Glomerular visceral epithelial cell (primary cell): ENCODE data around the gene RBM48.
"Not testable (repeated sequence)": the region's sequence is repeated elsewhere in the genome, so short reads cannot be mapped to it uniquely, and the experiment has no call there.

Experiments
- DNase-seq: peaks from one replicate; pipeline ENCODE4 v3.0.0-alpha.2; 2016; ENCODE audit errors: extremely low spot score

RBM48 gene

DNA sequence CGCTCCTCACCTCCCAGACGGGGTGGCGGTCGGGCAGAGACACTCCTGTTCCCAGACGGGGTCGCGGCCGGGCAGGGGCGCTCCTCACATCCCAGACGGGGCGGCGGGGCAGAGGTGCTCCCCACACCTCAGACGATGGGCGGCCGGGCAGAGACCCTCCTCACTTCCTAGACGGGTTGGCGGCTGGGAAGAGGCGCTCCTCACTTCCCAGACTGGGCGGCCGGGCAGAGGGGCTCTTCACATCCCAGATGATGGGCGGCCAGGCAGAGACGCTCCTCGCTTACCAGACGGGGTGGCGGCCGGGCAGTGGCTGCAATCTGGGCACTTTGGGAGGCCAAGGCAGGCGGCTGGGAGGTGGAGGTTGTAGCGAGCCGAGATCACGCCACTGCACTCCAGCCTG, 16.5 kb downstream of the RBM48 start:
- DNase-seq, result not testable (repeated sequence)

DNA sequence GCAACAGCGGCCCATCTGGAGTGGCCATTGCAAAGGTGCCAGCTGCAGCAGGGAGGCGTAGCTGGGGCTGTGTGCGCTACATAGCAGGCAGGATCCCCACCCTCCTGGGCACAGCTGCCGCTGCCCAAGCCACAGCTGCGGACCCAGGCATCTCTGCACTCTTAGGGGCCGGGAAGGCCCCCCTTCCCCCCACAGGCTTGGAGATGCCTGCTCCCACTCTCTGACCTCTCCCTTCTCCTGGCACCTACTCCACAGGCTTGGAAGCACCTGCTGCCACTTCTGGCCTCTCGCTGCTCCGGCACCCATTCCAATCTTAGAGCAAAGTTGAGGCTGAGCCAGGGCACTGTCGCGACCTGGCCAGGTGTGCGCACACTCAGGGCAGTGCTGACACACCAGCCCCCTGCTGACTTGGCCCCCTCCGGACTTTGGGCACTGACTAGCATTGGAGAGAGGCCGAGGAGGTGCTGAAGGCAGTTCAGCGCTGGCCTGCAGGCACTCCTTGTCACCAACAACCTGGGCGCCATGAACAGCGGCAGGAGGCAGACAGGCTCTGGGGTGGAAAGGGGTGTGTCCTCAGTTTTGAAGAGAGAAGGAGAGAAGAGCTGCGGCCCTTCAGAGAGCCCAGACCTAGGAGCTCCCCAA, 18.4 kb downstream of the RBM48 start:
- DNase-seq, result no peak

DNA sequence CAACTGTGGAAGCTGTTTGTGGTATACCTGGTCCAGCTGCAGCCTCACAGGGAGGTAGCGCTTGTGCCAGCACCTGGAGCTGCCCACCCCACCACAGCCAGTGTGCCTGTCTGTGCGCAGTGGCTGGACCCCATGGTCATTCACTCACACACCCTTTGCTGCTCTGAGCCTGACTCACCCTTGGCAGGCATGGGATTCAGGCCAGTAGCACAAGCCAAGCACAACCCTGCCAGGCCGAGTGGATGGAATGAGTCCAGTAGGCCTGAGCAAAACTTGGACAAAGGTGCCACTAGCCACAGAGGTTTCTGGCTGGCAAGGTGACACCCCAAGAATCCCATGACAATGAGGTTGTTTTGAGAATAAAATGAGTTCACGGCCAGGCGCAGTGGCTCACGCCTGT, 19.0 kb downstream of the RBM48 start:
- no peak for DNase-seq

DNA sequence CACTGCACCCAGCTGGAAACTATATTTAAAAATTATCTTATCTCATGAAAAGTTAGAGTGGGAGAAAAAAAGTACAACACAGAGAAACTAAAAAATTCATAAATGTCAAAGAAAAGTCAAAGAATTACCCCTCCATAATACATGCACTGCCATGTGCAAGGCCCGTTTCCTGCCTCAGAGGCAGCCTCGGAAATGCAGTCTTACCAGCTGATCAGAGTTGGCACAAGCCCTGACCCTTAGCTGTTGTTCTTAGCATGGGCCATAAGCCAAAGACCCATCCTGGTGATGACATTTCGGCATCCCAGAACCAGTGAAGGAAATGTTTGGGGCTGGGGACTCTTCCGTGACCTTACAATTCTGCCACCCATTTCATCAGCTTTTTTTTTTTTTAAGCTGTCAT, 21.6 kb downstream of the RBM48 start:
- DNase-seq, result no peak

DNA sequence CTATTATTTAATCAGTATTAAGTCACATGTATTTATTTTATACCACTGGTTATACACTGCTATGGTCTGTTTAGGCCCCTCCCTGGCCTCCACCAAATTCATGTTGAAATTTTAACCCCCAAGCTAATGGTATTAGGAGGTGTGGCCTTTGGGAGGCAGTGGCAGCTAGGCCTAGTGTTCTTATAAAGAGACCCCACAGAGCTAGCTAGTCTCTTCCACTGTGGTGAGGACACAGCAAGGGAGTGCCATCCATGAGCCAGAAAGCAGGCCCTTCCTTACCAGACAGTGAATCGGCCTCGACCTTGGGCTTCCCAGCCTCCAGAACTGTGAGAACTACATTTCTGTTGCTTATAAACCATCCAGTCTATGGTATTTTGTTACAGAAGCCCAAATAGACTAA, 28.7 kb downstream of the RBM48 start:
- DNase-seq, result no peak

DNA sequence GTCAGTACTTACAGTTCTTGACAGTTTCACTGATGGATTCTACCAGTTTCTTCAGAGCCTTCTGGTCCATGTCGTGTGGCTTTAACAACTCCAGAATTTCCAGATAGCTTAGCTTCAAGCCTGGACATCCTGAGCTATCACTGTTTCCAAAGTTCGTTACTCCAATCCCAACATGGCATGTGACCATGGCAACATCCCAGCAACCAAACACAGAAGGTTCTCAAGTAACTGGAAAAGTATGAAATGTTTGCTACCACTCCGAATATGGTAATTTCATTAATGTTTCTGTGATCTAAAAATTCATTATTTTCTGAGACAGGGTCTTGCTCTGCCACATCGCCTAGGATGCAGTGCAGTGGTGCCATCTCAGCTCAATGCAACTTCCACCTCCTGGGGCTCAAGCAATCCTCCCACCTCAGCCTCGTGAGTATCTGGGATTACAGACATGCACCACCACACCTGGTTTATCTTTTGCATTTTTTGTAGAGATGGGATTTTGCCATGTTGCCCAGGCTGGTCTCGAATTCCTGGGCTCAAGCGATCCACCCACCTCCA, 29.3 kb downstream of the RBM48 start:
- no peak for DNase-seq

DNA sequence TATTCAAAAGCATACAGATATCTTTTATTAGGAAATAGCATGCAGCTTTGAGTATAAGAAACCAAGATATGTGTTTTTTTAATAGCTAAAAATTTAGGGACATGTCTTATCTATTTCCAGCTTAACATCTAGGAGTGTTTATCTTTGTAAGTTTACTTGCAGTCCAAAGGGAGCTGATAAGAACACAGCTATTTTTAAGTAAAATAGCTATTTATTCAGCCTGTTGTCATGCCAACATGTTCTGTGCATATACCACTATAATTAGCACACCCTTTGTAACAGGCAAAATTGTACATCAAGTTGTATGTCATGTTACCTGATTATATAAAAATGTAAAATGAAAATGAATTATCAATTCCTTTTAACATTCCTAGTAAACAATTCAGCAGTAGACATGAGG, 32.0 kb downstream of the RBM48 start:
- DNase-seq, result no peak

DNA sequence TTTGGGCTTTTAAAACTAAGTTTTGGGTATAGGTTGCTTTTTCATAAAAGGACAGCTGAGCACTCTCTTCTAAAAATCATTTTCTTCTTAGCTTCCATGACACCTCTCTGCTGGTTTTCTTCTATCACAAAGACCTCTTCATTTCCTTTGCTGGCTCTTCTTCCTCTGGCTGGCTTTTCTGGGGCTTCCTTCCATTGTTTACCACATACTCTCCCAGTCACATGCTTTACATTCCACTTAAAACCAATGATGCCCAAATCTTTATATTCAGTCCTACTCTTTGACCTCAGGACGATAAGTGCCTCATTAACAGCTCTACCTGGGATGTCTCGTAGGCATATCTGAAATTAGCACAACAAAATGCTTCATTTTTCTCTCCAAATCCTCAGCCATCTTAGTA, 34.8 kb downstream of the RBM48 start:
- no peak for DNase-seq

DNA sequence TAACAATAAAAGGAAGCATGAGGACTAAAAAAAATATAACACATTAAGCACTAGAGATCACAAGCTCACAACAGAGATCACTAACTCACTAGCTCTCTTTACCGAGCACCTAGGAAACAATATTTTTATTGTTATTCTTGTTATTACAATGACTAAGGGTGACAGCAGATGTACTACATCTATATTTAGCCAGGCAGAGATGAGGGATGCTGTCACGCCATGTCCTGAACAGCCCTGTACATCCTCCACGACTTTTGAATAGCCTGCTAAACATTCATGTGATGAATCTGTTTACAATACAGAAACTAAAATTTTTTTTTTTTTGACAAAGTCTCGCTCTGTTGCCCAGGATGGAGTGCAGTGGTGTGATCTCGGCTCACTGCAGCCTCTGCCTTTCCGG, 38.9 kb downstream of the RBM48 start:
- no peak for DNase-seq

DNA sequence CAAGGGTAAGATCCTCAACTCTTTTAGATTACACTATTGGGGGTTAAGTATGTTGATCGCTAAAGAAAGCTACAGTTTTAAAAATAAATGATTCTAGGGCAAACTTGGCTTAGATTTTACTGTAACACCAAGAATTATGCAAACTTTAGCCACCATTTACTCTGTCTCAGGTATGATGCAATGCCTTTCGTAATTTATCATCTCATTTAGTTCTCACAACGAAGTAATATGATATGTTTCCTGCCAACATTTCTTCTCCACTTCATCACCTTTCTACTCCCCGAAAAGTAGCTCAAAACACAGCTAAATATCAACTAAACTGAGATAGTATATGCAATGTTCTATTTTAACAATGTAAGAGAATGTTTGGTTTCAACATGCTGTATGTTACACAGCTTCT, 40.5 kb downstream of the RBM48 start:
- no peak for DNase-seq

DNA sequence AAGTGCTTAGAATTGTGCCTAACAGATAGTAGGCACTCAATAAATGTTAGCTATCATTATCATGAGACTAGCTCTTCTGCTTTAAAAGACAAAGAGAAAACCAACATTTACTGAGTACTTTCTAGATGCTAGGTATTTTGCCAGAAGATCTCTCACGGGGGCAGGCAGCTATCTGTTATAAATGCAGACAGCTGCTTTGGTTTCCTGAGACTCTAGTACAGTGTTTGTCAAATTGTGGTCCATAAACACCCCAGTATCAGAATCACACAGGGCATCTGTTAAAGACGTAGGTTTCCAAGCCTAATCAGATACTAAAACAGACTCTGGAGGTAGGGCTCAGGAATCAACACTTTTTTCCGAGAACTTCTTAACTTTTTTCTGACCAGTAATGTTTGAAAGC, 47.7 kb downstream of the RBM48 start:
- no peak for DNase-seq

DNA sequence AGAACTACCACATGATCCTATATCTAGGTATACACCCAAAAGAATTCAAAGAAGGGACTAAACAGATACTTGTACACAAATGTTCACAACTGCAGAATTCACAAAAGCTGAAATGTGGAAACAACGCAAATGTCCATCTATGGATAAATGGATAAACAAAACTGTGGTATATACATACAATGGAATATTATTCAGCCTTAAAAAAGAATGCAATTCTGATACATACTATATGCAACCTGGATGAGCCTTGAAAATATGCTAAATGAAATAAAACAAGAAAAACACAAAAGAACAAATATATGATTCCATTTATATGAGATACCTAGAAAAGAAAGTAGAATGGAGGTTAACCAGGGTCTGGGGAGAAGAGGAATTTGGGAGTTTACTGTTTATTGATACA, 54.4 kb downstream of the RBM48 start:
- DNase-seq, result no peak

DNA sequence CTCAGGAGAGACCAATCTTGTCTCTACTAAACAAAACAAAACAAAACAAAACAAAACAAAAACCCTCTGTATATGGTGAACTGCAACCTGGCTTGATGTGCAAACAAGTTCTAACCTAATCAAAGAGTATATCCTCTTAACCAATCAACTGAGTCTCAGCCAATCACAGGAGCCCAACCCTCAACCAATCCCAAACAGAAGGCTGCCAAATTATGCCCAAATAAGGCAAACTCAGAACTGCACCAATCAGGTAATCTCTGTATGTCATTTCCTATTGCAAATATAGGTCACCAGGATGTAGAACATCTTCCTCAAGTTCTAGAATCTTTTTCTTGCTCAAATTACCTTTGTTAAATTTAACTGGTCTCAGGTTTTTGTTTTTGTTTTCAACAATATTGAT, 56.4 kb downstream of the RBM48 start:
- no peak for DNase-seq

DNA sequence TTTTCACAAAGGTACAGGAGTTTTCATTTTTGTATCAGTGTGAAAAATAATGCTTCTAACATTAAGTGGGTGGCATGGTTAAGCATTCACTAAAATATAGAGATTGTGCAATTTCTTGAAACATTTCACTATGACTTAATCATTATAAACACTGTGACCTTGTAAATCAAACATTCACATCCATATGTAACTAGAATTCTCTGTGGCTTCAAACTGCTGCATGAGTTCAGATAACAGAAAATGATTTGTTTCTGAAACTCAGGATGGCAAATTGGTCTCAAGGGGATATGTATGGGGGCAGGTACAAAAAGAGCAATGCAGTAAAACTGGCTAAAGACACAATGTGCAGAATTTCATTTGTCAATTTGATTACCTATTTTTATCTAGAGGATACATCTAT, 57.8 kb downstream of the RBM48 start:
- DNase-seq, result no peak

DNA sequence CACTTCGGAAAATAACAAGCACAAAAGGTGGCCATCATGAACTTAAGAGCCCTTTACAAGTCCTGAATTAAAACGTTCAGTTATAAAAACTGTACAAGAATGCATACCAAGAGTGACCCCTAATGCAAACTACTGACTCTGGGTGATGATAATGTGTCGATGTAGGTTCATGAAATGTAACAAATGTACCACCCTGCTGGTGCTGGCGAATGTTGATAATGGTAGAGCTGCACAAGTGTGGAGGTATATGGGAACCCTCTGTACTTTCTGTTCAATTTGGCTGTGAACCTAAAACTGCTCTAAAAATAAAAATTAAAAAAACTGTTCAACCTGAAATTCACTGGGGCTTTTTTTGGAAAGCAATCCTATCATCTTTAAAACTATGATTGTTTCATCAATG, 58.2 kb downstream of the RBM48 start:
- no peak for DNase-seq
